IMR-90 (cell line): Measurements from ENCODE around the gene DNAAF3.

Source experiments
- BHLHE40 ChIP-seq: fragments of 150-350 bp; IDR thresholded peaks from 2 replicates; pipeline ENCODE4 v1.6.1; 2016; ENCODE audit warnings: mild to moderate bottlenecking, low read depth, low read length
- CEBPB ChIP-seq: IDR thresholded peaks from 2 replicates; pipeline ENCODE4 v1.6.1; 2012; ENCODE audit warnings: low read depth, low read length, improper control_type of control experiment
- MAZ ChIP-seq: IDR thresholded peaks from 2 replicates; pipeline ENCODE4 v1.6.1; 2012; ENCODE audit warnings: low read depth, mild to moderate bottlenecking, low read length, improper control_type of control experiment, moderate library complexity, borderline replicate concordance
- POLR2A ChIP-seq: IDR thresholded peaks from 2 replicates; pipeline ENCODE4 v1.6.1; 2012; ENCODE audit warnings: mild to moderate bottlenecking, low read depth, low read length
- RAD21 ChIP-seq: IDR thresholded peaks from 2 replicates; pipeline ENCODE4 v1.6.1; 2012; ENCODE audit warnings: low read length, improper control_type of control experiment
- RCOR1 ChIP-seq: IDR thresholded peaks from 2 replicates; pipeline ENCODE4 v1.6.1; 2012; ENCODE audit warnings: mild to moderate bottlenecking, low read length, improper control_type of control experiment; ENCODE audit not compliant: insufficient replicate concordance
- RFX5 ChIP-seq: IDR thresholded peaks from 2 replicates; pipeline ENCODE4 v1.8.0; 2012; ENCODE audit warnings: low read depth, mild to moderate bottlenecking, low read length, moderate library complexity
- SMC3 ChIP-seq: fragments of 150-350 bp; IDR thresholded peaks from 2 replicates; pipeline ENCODE4 v1.6.1; 2016; ENCODE audit warnings: low read depth, mild to moderate bottlenecking, antibody characterized with exemption, low read length, moderate library complexity
- TF ChIP-seq, protein P1 (sequence below): conservative IDR thresholded peaks from 2 replicates; pipeline ENCODE4 v1.5.1; 2012; ENCODE audit warnings: mild to moderate bottlenecking, low read depth, low read length, improper control_type of control experiment
- TF ChIP-seq, protein P2 (sequence below): fragments of 150-350 bp; IDR thresholded peaks from 2 replicates; pipeline ENCODE4 v1.6.1; 2017; ENCODE audit warnings: mild to moderate bottlenecking, antibody characterized with exemption, low read length, low read depth
- TF ChIP-seq, protein P3 (sequence below): fragments of 150-350 bp; IDR thresholded peaks from 2 replicates; pipeline ENCODE4 v1.6.1; 2016; ENCODE audit warnings: low read depth, mild to moderate bottlenecking, low read length, moderate library complexity, borderline replicate concordance

DNA sequence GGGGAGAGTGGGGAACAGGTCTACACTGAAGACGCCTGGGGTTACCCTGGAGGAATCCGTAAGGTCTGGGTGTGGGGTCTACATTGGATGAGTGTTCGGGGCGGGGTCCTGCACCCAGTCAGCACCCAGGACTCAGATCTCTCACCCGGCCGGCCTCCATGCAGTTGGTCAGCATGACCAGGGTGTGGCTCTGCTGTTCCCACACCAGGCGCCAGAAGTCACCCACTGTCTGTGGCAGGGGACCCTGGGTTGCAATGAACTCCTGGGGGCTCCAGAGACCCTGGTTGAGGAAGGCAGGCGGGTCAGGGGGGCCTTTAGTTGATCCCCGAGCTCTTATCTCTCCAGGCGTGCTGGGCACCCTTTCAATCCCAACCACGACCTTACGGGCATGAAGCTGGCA, 19.7 kb upstream of the DNAAF3 start:
- TF ChIP-seq BHLHE40 (no peak), RAD21 (no peak), POLR2A (no peak), RFX5 (no peak), CEBPB (no peak), SMC3 (no peak), RCOR1 (no peak), MAZ (no peak)
- TF ChIP-seq, protein P1, sequence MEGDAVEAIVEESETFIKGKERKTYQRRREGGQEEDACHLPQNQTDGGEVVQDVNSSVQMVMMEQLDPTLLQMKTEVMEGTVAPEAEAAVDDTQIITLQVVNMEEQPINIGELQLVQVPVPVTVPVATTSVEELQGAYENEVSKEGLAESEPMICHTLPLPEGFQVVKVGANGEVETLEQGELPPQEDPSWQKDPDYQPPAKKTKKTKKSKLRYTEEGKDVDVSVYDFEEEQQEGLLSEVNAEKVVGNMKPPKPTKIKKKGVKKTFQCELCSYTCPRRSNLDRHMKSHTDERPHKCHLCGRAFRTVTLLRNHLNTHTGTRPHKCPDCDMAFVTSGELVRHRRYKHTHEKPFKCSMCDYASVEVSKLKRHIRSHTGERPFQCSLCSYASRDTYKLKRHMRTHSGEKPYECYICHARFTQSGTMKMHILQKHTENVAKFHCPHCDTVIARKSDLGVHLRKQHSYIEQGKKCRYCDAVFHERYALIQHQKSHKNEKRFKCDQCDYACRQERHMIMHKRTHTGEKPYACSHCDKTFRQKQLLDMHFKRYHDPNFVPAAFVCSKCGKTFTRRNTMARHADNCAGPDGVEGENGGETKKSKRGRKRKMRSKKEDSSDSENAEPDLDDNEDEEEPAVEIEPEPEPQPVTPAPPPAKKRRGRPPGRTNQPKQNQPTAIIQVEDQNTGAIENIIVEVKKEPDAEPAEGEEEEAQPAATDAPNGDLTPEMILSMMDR = no peak
- TF ChIP-seq, protein P2, sequence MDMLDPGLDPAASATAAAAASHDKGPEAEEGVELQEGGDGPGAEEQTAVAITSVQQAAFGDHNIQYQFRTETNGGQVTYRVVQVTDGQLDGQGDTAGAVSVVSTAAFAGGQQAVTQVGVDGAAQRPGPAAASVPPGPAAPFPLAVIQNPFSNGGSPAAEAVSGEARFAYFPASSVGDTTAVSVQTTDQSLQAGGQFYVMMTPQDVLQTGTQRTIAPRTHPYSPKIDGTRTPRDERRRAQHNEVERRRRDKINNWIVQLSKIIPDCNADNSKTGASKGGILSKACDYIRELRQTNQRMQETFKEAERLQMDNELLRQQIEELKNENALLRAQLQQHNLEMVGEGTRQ = no peak
- TF ChIP-seq, protein P3, sequence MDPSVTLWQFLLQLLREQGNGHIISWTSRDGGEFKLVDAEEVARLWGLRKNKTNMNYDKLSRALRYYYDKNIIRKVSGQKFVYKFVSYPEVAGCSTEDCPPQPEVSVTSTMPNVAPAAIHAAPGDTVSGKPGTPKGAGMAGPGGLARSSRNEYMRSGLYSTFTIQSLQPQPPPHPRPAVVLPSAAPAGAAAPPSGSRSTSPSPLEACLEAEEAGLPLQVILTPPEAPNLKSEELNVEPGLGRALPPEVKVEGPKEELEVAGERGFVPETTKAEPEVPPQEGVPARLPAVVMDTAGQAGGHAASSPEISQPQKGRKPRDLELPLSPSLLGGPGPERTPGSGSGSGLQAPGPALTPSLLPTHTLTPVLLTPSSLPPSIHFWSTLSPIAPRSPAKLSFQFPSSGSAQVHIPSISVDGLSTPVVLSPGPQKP = no peak
